Smooth muscle cell of the umbilical artery (primary cell): ENCODE measurements around the gene OR6C76. TPM values are rescaled to one million over a fixed set of nuclear protein-coding genes. Genes with fewer than 3 reads are reported as not detected.

Experiments used
- total RNA-seq: library from RNA; depleted of rRNA; stranded (reverse); fragments of >200 nt; gene quantifications from 2 replicates; pipeline ENCODE4 v1.2.3, GENCODE V29; 2014

The OR6C76 gene
- total RNA-seq = not detected in 2 replicates

GRCh38 chr12:55425954-55426353 lies at the start of gene OR6C76:
TSS of gene OR6C76 (plus strand) at chr12:55426254. CDS start at chr12:55426254, 0 bp downstream.

GRCh38 chr12:55400229-55400628 lies 25.8 kb upstream of the OR6C76 start, which contains the start of gene OR6C65:
TSS of gene OR6C65 (plus strand) at chr12:55400529. CDS start at chr12:55400529, 0 bp downstream.

GRCh38 chr12:55443776-55444175 lies 17.7 kb downstream of the OR6C76 start, which contains the start of gene OR6C2:
TSS of gene OR6C2 (plus strand) at chr12:55444076. CDS start at chr12:55452214, 8,138 bp downstream.

GRCh38 chr12:55470088-55470829 lies 44.2 kb downstream of the OR6C76 start, which contains the start of gene OR6C70:
TSS of gene OR6C70 (minus strand) at chr12:55470138. CDS start at chr12:55470138, 0 bp downstream.

Other genes starting within 250 kb of the OR6C76 start
- gene OR10A7, start 205.2 kb upstream of the OR6C76 start, total RNA-seq = not detected in 2 replicates
- not detected in 2 replicates for gene OR6C74, start 181.6 kb upstream of the OR6C76 start, total RNA-seq
- not detected in 2 replicates for gene OR6C6, start 129.7 kb upstream of the OR6C76 start, total RNA-seq
- gene OR6C1, start 111.9 kb upstream of the OR6C76 start, total RNA-seq = not detected in 2 replicates
- not detected in 2 replicates for gene OR6C3, start 95.5 kb upstream of the OR6C76 start, total RNA-seq
- not detected in 2 replicates for gene OR6C75, start 63.3 kb upstream of the OR6C76 start, total RNA-seq
- gene OR6C65, start 25.7 kb upstream of the OR6C76 start, total RNA-seq = not detected in 2 replicates
- not detected in 2 replicates for gene OR6C2, start 17.8 kb downstream of the OR6C76 start, total RNA-seq
- not detected in 2 replicates for gene OR6C70, start 43.9 kb downstream of the OR6C76 start, total RNA-seq
- gene OR6C68, start 66.1 kb downstream of the OR6C76 start, total RNA-seq = not detected in 2 replicates
- gene OR6C4, start 123.3 kb downstream of the OR6C76 start, total RNA-seq = not detected in 2 replicates
- gene OR2AP1, start 146.2 kb downstream of the OR6C76 start, total RNA-seq = not detected in 2 replicates
- gene OR10P1, start 210.6 kb downstream of the OR6C76 start, total RNA-seq = not detected in 2 replicates